ENCODE data around the gene CAPN2.

CAPN2 gene

GRCh38 chr1:223706077-223706973, 6.0 kb upstream of the CAPN2 start:
- ChIA-PET CTCF (interaction anchor here (1.2 to 3.6 kb wide), 4 partner anchors 10 to 345 kb away, joined by 3 to 14 read pairs (median 8); no protein-coding TSS in a partner anchor), POLR2A (no interaction called here)

GRCh38 chr1:223707256-223708000, 4.9 kb upstream of the CAPN2 start:
- no peak for TF ChIP-seq CTCF (IDR thresholded peaks at IDR 0.05; ENCODE audit: control extremely low read depth, extremely low read depth, low read depth, missing control alignments)
- DNase-seq (ENCODE audit: extremely low spot score) = no peak
- ChIA-PET CTCF (interaction anchor here (0.9 to 3.6 kb wide), 6 partner anchors 9 to 79 kb away, joined by 3 to 14 read pairs (median 5); no protein-coding TSS in a partner anchor), POLR2A (no interaction called here)

More at GRCh38 chr1:223706077-223706973, 6.0 kb upstream of the CAPN2 start:
- DNase-seq (ENCODE audit: extremely low spot score) = no peak
- no peak for TF ChIP-seq CTCF (IDR thresholded peaks at IDR 0.05; ENCODE audit: control extremely low read depth, extremely low read depth, low read depth, missing control alignments)

DNA sequence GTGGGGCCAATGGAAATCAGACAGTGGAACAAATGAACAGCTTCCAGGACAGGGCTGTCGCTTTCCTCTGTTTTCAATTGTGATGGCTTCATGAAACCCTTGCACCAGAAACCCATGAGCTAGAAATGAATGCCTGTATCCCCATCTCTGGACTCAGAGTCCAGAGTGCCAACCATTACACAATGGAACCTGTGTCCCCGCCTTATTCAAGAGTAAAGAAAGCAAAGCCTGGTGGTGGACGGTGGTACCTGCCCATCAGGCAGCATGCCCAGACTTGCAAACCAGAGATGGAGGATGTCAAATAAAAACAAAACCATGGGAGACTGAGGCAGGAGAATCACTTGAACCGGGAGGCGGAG, 4.4 kb upstream of the CAPN2 start:
- POLR2A ChIA-PET = no interaction called here
- no peak for TF ChIP-seq CTCF (IDR thresholded peaks at IDR 0.05; ENCODE audit: control extremely low read depth, extremely low read depth, low read depth, missing control alignments)
- CTCF ChIA-PET = interaction anchor here (0.9 to 3.3 kb wide), 5 partner anchors 10 to 79 kb away, joined by 3 to 13 read pairs (median 5); no protein-coding TSS in a partner anchor

DNA sequence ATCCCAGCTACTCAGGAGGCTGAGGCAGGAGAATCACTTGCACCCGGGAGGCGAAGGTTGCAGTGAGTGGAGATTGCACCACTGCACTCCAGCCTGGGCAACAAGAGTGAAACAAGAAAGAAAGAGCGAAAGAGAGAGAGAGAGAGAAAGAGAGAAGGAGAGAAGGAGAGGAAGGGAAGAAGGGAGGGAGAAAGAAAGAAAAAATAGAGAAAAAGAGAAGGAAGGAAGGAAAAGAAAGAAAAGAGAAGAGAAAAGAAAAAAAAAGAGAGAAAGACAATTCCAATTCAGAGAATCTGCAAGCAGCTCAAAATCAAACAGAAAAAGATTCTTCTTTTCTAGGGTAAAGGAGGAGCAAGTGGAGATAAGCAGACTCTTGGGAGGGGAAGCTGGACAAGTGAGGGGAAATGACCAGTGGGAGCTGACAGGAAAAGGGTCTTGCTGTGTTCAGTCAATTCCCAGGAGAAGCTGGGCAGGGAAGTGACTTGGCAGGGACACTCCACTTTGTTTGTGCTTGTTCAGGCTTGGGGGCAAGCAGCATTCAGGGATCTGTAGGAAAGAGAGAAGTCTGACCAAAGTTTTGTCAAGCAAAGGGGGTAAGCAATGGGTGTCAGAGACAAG, 3.6 kb upstream of the CAPN2 start:
- ChIA-PET CTCF (interaction anchor here (0.8 to 3.3 kb wide), 3 partner anchors 10 to 41 kb away, joined by 3 to 13 read pairs (median 5); no protein-coding TSS in a partner anchor), POLR2A (no interaction called here)
- no peak for TF ChIP-seq CTCF (IDR thresholded peaks at IDR 0.05; ENCODE audit: control extremely low read depth, extremely low read depth, low read depth, missing control alignments)
- DNase-seq (ENCODE audit: extremely low spot score) = no peak

More for the DNA sequence above, 4.4 kb upstream of the CAPN2 start:
- no peak for DNase-seq (ENCODE audit: extremely low spot score)

DNA sequence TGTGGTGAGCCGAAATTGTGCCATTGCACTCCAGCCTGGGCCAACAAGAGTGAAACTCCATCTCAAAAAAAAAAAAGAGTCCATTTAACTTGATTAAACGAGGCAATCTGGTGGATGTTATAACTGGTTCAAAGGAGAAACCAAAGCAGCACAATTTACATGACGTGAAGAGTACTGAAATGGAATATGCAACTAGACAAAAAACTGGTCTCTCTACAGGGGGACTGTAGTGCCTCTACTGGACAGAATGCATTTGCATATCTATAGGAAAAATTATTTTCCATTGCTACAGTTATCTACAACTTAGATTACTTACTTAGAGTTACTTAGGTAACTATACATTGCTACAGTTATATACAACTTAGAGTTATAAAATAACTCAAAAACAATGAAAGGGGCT, 2.7 kb upstream of the CAPN2 start:
- TF ChIP-seq CTCF (IDR thresholded peaks at IDR 0.05; ENCODE audit: control extremely low read depth, extremely low read depth, low read depth, missing control alignments) = no peak
- DNase-seq (ENCODE audit: extremely low spot score) = no peak
- ChIA-PET POLR2A (no interaction called here), CTCF (no interaction called here)

Measured in GM10248 (cell line).